HG03196 (cell line): ENCODE results near the gene CBARP.
"Not testable (repeated sequence)": the region's sequence is repeated elsewhere in the genome, so short reads cannot be mapped to it uniquely, and the experiment has no call there.

Experiments used
- ATAC-seq: cut with Tn5 transposase; IDR thresholded peaks from one replicate; pipeline ENCODE4 v1.9.1; 2021; ENCODE audit not compliant: unreplicated experiment

CBARP gene

GRCh38 chr19:1254081-1254527 is 16.3 kb upstream of the CBARP start:
- ATAC-seq: no peak

GRCh38 chr19:1253514-1254080 is 15.8 kb upstream of the CBARP start:
- ATAC-seq: no peak

GRCh38 chr19:1252821-1253513 is 15.2 kb upstream of the CBARP start:
- no peak for ATAC-seq

- no peak for ATAC-seq
These were observed 14.5 kb upstream of the CBARP start for GRCh38 chr19:1252221-1252820.

GRCh38 chr19:1251330-1252220 is 13.8 kb upstream of the CBARP start:
- no peak for ATAC-seq

GRCh38 chr19:1250437-1251260 is 12.8 kb upstream of the CBARP start:
- ATAC-seq: no peak

GRCh38 chr19:1249990-1250436 is 12.2 kb upstream of the CBARP start:
- no peak for ATAC-seq

- ATAC-seq: peak; percentile 39
These were observed 11.6 kb upstream of the CBARP start for GRCh38 chr19:1249298-1249989.

GRCh38 chr19:1248786-1249297 is 11.0 kb upstream of the CBARP start:
- ATAC-seq: peak; percentile 20

- peak; percentile 13 for ATAC-seq
These were observed 10.5 kb upstream of the CBARP start, which contains the start of gene MIDN for GRCh38 chr19:1248139-1248785. Gene MIDN (plus strand): TSS chr19:1248583. CDS start chr19:1250297, 1,714 bp downstream.

GRCh38 chr19:1247748-1248138 is 9.9 kb upstream of the CBARP start:
- no peak for ATAC-seq

GRCh38 chr19:1246265-1247087 is 8.7 kb upstream of the CBARP start:
- ATAC-seq: not testable (repeated sequence)

- no peak for ATAC-seq
These were observed 7.9 kb upstream of the CBARP start for GRCh38 chr19:1245494-1246264.

GRCh38 chr19:1244693-1245451 is 7.1 kb upstream of the CBARP start:
- no peak for ATAC-seq

GRCh38 chr19:1243768-1244692 is 6.2 kb upstream of the CBARP start:
- no peak for ATAC-seq
